ENCODE measurements around the gene INTS11. TPM values are rescaled to one million over a fixed set of nuclear protein-coding genes. Genes with fewer than 3 reads are reported as not detected.

INTS11 gene
- total and polyA plus RNA-seq, 9 of the 15 experiments (the other 6 are each of a cell fraction or from before 2014, with no cell fraction given), result 3.6 to 183 (median 110) TPM

DNA sequence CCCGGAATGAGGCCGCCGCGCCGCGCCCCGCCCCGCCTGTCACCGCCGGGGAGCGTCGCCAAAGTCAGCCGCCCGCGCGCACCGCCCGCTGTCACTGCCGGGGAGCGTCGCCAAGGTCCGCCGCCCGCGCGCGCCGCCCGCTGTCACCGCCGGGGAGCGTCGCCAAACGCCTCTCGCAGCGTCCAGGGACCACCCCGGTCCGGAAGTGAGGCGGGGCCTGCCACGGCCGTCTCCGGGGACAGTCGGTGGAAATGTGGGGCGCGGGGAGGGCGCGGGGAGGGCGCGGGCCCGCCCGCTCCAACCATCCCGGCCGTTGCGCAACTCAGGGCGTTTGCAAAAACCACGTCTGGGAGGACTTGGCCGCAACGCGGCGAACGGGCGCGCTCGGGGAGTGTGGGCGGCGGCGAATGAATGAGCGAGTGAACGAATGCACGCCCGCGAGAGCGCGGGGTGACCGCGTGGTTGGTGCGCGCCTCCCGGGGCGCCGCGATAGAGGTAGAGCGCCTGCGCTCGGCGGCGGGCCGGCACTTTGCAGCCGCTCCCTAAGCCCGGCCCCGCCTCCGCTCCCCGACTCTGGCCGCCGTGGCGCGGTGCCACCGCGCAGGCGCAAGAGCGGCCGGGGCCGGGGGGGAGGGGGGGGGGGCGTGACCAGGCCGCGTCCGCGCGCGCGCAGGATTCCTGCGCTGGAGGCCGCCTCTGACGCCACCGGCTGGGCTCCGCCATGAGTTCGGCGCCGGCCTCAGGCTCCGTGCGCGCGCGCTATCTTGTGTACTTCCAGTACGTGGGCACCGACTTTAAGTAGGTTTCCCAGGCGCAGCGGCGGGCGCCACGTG lies 16.3 kb downstream of the INTS11 start, which contains the start of the genes ACAP3 and PUSL1 (continued):
- TF ChIP-seq DLX4 (CRISPR knock-in tag; IDR thresholded peaks at IDR 0.05) (no peak), NR4A1 (CRISPR knock-in tag; IDR thresholded peaks at IDR 0.05) (no peak), NR4A1 (tag; IDR thresholded peaks at IDR 0.05) (no peak), NCOA6 (IDR thresholded peaks at IDR 0.05) (no peak), CREB1 (IDR thresholded peaks at IDR 0.05) (peak; percentile 54), CREB1 (CRISPR knock-in tag; IDR thresholded peaks at IDR 0.05) (peak; percentile 69), NCOA2 (IDR thresholded peaks at IDR 0.05; ENCODE audit: partially characterized antibody in 2 of 2) (peak in 1 of 2 experiments; percentile 99), ZBTB9 (CRISPR knock-in tag; IDR thresholded peaks at IDR 0.05) (no peak), OTX1 (CRISPR knock-in tag; IDR thresholded peaks at IDR 0.05) (no peak), PCBP2 (IDR thresholded peaks at IDR 0.05; ENCODE audit: low read depth, low read length, poor library complexity, severe bottlenecking) (no peak), CEBPZ (IDR thresholded peaks at IDR 0.05; ENCODE audit: borderline replicate concordance, low read depth, low read length) (no peak), ZNF165 (CRISPR knock-in tag; IDR thresholded peaks at IDR 0.05; ENCODE audit: borderline replicate concordance) (no peak), ATF4 (CRISPR knock-in tag; IDR thresholded peaks at IDR 0.05) (no peak), RAD51 (IDR thresholded peaks at IDR 0.05; ENCODE audit: borderline replicate concordance, low read depth) (no peak), TAF7 (tag; IDR thresholded peaks at IDR 0.05) (no peak), CHD2 (IDR thresholded peaks at IDR 0.05; ENCODE audit: low read depth, low read length) (peak; percentile 85)
- TF ChIP-seq, protein P1, sequence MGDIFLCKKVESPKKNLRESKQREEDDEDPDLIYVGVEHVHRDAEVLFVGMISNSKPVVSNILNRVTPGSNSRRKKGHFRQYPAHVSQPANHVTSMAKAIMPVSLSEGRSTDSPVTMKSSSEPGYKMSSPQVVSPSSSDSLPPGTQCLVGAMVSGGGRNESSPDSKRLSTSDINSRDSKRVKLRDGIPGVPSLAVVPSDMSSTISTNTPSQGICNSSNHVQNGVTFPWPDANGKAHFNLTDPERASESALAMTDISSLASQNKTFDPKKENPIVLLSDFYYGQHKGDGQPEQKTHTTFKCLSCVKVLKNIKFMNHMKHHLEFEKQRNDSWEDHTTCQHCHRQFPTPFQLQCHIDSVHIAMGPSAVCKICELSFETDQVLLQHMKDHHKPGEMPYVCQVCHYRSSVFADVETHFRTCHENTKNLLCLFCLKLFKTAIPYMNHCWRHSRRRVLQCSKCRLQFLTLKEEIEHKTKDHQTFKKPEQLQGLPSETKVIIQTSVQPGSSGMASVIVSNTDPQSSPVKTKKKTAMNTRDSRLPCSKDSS (IDR thresholded peaks at IDR 0.05; ENCODE audit: low read depth, partially characterized antibody), result no peak
- TF ChIP-seq, protein P2, sequence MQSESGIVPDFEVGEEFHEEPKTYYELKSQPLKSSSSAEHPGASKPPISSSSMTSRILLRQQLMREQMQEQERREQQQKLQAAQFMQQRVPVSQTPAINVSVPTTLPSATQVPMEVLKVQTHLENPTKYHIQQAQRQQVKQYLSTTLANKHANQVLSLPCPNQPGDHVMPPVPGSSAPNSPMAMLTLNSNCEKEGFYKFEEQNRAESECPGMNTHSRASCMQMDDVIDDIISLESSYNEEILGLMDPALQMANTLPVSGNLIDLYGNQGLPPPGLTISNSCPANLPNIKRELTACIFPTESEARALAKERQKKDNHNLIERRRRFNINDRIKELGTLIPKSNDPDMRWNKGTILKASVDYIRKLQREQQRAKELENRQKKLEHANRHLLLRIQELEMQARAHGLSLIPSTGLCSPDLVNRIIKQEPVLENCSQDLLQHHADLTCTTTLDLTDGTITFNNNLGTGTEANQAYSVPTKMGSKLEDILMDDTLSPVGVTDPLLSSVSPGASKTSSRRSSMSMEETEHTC (IDR thresholded peaks at IDR 0.05), result no peak; the same call in 1 of the 2 replicates

Measured in K562 (cell line).